ENCODE results near the gene KMT2E.
"Not testable (repeated sequence)": the region's sequence is repeated elsewhere in the genome, so short reads cannot be mapped to it uniquely, and the experiment has no call there.

KMT2E gene

DNA sequence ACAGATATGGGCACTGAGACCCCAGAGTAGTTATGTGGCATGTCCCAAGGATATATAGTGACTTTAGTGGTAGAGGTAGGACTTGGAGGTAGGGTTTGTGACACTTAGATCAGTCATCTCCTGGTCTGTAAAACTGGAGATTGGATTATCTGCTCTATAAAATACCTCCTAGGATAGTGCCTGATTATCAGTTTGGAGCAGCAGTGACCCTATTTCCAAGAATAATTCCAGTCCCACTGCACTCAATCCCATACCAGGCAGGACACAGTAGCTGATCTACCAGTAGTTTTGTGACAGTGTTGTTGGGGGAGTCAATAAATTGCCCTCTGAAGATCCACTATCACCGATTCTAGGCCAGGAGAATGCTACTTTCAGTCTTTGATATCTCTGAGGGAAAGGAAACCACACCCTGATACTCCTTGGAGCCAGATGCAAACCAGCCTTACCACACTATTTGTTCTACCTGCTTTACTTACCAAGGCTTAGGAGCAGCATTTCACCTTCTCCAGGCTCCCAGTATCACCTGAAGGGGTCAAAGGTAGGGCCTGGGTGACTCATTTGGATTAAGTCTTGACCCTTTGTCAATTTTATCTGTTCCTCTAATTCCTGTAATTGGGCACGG lies 30.6 kb downstream of the KMT2E start:
- TF ChIP-seq, protein P1, sequence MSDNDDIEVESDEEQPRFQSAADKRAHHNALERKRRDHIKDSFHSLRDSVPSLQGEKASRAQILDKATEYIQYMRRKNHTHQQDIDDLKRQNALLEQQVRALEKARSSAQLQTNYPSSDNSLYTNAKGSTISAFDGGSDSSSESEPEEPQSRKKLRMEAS (IDR thresholded peaks at IDR 0.05; ENCODE audit: low read depth, low read length), result no peak
- no peak for TF ChIP-seq POLR2A (IDR thresholded peaks at IDR 0.05; ENCODE audit: extremely low read depth, insufficient read length)
- no peak for TF ChIP-seq MYC (IDR thresholded peaks at IDR 0.05; ENCODE audit: low read depth, low read length)
- TF ChIP-seq, protein P2, sequence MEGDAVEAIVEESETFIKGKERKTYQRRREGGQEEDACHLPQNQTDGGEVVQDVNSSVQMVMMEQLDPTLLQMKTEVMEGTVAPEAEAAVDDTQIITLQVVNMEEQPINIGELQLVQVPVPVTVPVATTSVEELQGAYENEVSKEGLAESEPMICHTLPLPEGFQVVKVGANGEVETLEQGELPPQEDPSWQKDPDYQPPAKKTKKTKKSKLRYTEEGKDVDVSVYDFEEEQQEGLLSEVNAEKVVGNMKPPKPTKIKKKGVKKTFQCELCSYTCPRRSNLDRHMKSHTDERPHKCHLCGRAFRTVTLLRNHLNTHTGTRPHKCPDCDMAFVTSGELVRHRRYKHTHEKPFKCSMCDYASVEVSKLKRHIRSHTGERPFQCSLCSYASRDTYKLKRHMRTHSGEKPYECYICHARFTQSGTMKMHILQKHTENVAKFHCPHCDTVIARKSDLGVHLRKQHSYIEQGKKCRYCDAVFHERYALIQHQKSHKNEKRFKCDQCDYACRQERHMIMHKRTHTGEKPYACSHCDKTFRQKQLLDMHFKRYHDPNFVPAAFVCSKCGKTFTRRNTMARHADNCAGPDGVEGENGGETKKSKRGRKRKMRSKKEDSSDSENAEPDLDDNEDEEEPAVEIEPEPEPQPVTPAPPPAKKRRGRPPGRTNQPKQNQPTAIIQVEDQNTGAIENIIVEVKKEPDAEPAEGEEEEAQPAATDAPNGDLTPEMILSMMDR (IDR thresholded peaks at IDR 0.05; ENCODE audit: low read depth, low read length), result no peak
- DNase-seq (ENCODE audit: low read depth), result no peak

GRCh38 chr7:105046414-105046813 lies 32.4 kb downstream of the KMT2E start:
- TF ChIP-seq, protein P2 (IDR thresholded peaks at IDR 0.05; ENCODE audit: low read depth, low read length), result no peak
- TF ChIP-seq, protein P1 (IDR thresholded peaks at IDR 0.05; ENCODE audit: low read depth, low read length), result no peak
- TF ChIP-seq POLR2A (IDR thresholded peaks at IDR 0.05; ENCODE audit: extremely low read depth, insufficient read length), result no peak
- TF ChIP-seq MYC (IDR thresholded peaks at IDR 0.05; ENCODE audit: low read depth, low read length), result no peak
- no peak overlapping the region for H3K4me3 ChIP-seq (ENCODE audit: low read depth, low read length)
- no peak for DNase-seq (ENCODE audit: low read depth)

More for the DNA sequence above, 30.6 kb downstream of the KMT2E start:
- H3K4me3 ChIP-seq (ENCODE audit: low read depth, low read length), result no peak overlapping the region

- TF ChIP-seq MYC (IDR thresholded peaks at IDR 0.05; ENCODE audit: low read depth, low read length) (no peak), POLR2A (IDR thresholded peaks at IDR 0.05; ENCODE audit: extremely low read depth, insufficient read length) (no peak)
- TF ChIP-seq, protein P2 (IDR thresholded peaks at IDR 0.05; ENCODE audit: low read depth, low read length), result no peak
- TF ChIP-seq, protein P1 (IDR thresholded peaks at IDR 0.05; ENCODE audit: low read depth, low read length), result no peak
- no peak overlapping the region for H3K4me3 ChIP-seq (ENCODE audit: low read depth, low read length)
- DNase-seq (ENCODE audit: low read depth), result no peak
These were observed 33.9 kb downstream of the KMT2E start for GRCh38 chr7:105047932-105048331.

DNA sequence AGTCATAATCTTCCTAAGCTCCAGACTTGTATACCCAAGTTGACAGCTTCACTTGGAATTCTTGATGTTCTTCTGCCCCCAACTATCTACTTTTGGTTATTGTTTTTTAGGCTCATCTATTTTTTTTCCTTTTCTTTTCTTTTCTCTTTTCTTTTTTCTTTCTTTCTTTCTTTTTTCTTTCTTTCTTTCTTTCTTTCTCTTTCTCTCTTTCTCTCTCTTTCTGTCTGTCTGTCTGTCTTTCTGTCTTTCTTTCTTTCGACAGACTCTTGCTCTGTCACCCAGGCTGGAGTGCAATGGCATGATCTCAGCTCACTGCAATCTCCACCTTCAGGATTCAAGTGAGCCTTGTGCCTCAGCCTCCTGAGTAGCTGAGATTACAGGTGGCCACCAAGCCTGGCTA lies 36.5 kb downstream of the KMT2E start:
- TF ChIP-seq, protein P2 (IDR thresholded peaks at IDR 0.05; ENCODE audit: low read depth, low read length), result no peak
- TF ChIP-seq POLR2A (IDR thresholded peaks at IDR 0.05; ENCODE audit: extremely low read depth, insufficient read length) (no peak), MYC (IDR thresholded peaks at IDR 0.05; ENCODE audit: low read depth, low read length) (no peak)
- TF ChIP-seq, protein P1 (IDR thresholded peaks at IDR 0.05; ENCODE audit: low read depth, low read length), result no peak
- H3K4me3 ChIP-seq (ENCODE audit: low read depth, low read length), result no peak overlapping the region
- no peak for DNase-seq (ENCODE audit: low read depth)

DNA sequence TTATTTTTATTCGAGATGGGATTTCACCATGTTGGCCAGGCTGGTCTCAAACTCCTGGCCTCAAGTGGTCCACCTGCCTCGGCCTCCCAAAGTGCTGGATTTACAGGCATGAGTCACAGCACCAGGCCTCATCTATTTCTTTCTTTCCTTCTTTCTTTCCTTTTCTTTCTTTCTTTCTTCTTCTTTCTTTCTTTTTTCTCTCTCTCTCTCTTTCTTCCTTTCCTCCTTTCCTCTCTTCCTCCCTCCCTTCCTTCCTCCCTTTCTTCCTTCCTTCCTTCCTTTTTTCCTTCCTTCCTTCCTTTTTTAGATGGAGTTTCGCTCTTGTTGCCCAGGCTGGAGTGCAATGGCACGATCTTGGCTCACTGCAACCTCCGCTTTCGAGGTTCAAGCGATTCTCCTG lies 36.9 kb downstream of the KMT2E start:
- DNase-seq (ENCODE audit: low read depth); H3K4me3 ChIP-seq (ENCODE audit: low read depth, low read length): not testable (repeated sequence)

DNA sequence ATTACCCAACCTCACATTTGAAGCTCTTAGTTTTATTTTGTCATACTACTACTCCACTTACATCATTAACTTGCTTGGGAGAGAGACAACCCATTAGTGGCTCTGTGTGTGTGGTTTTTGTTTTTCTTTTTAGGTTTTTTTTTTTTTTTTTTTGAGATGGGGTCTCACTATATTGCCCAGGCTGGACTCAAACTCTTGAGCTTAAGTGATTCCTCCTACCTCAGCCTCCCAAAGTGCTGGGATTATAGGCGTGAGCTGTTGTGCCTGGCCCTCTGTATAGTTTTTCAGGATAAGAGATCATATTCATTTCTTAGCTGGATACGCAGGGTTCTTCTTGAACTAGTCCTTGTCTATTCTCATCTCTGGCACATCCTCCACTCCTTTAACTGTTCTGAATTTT lies 41.1 kb downstream of the KMT2E start:
- TF ChIP-seq, protein P1 (IDR thresholded peaks at IDR 0.05; ENCODE audit: low read depth, low read length), result no peak
- TF ChIP-seq, protein P2 (IDR thresholded peaks at IDR 0.05; ENCODE audit: low read depth, low read length), result no peak
- no peak for TF ChIP-seq POLR2A (IDR thresholded peaks at IDR 0.05; ENCODE audit: extremely low read depth, insufficient read length)
- no peak for TF ChIP-seq MYC (IDR thresholded peaks at IDR 0.05; ENCODE audit: low read depth, low read length)
- no peak for DNase-seq (ENCODE audit: low read depth)
- no peak overlapping the region for H3K4me3 ChIP-seq (ENCODE audit: low read depth, low read length)

All from NB4 (cell line).